WTC11 (cell line): ENCODE measurements around the gene LRRC4. TPM values are rescaled to one million over a fixed set of nuclear protein-coding genes. Genes with fewer than 3 reads are reported as not detected.
A peak's percentile ranks its signal among the peaks of the same experiment; 100 is the strongest.

Experiments used
- ATAC-seq: fragments of 200-7000 bp; cut with Tn5 transposase; 2 replicates; pipeline ENCODE4 v1.10.0; 2021; ENCODE audit warnings: mild to moderate bottlenecking, moderate library complexity
- CTCF ChIA-PET: fragments of 300-600 bp; sonication (Branson Sonifier 250); formaldehyde crosslinking; loops from one replicate; lab custom pipeline; 2021; ENCODE audit warnings: antibody characterized with exemption; lab: Charles Lee
- POLR2A ChIA-PET: fragments of 350-600 bp; sonication (Branson Sonifier 250); formaldehyde crosslinking; loops from one replicate; lab custom pipeline; 2021; ENCODE audit warnings: antibody characterized with exemption; lab: Charles Lee
- DNase-seq: peaks from one replicate; pipeline ENCODE4 v3.0.0; 2021; ENCODE audit warnings: low spot score
- H3K27ac Mint-ChIP-seq: 2 replicates; pipeline ENCODE4 v1.8.0; 2021; ENCODE audit warnings: mixed read lengths
- H3K27me3 Mint-ChIP-seq: 2 replicates; pipeline ENCODE4 v1.8.0; 2021; ENCODE audit warnings: low read depth, mild to moderate bottlenecking, moderate library complexity, mixed read lengths
- H3K36me3 Mint-ChIP-seq: 2 replicates; pipeline ENCODE4 v1.8.0; 2021; ENCODE audit warnings: mixed read lengths
- H3K4me1 Mint-ChIP-seq: 2 replicates; pipeline ENCODE4 v1.8.0; 2022; ENCODE audit warnings: mixed read lengths
- H3K4me3 Mint-ChIP-seq: 2 replicates; pipeline ENCODE4 v1.8.0; 2021; ENCODE audit warnings: mild to moderate bottlenecking, moderate library complexity, mixed read lengths
- H3K9me3 Mint-ChIP-seq: 2 replicates; pipeline ENCODE4 v1.8.0; 2021; ENCODE audit warnings: mixed read lengths
- CBFB ChIP-seq: sonication (generic); formaldehyde crosslinking; IDR thresholded peaks from 2 replicates; pipeline ENCODE4 v1.8.1; 2022; ENCODE audit warnings: mild to moderate bottlenecking, low read depth, missing genetic modification reagents
- HMGXB4 ChIP-seq: sonication (generic); formaldehyde crosslinking; IDR thresholded peaks from 2 replicates; pipeline ENCODE4 v1.8.1; 2023; ENCODE audit warnings: mild to moderate bottlenecking, moderate library complexity, missing genetic modification reagents
- OVOL2 ChIP-seq: fragments of 250-450 bp; sonication (Bioruptor Pico); IDR thresholded peaks from 2 replicates; pipeline ENCODE4 v1.9.0; 2021; ENCODE audit warnings: mild to moderate bottlenecking, borderline replicate concordance
- SMAD3 ChIP-seq: sonication (generic); formaldehyde crosslinking; IDR thresholded peaks from 2 replicates; pipeline ENCODE4 v1.8.0; 2022; ENCODE audit warnings: missing genetic modification reagents, mild to moderate bottlenecking, borderline replicate concordance
- ZNF138 ChIP-seq: sonication (generic); formaldehyde crosslinking; conservative IDR thresholded peaks from 2 replicates; pipeline ENCODE4 v1.8.1; 2022; ENCODE audit warnings: mild to moderate bottlenecking, moderate library complexity, missing genetic modification reagents
- ZNF671 ChIP-seq: fragments of 250-450 bp; sonication (Bioruptor Pico); IDR thresholded peaks from 2 replicates; pipeline ENCODE4 v1.8.0; 2021; ENCODE audit warnings: mild to moderate bottlenecking
- total RNA-seq: library from RNA; stranded (reverse); gene quantifications from 3 replicates; pipeline ENCODE4 v1.2.3, GENCODE V29; 2021
- TF ChIP-seq, protein P1 (sequence below): sonication (generic); formaldehyde crosslinking; IDR thresholded peaks from 2 replicates; pipeline ENCODE4 v1.8.1; 2022; ENCODE audit warnings: mild to moderate bottlenecking, moderate library complexity, missing genetic modification reagents
- TF ChIP-seq, protein P2 (sequence below): sonication (generic); formaldehyde crosslinking; IDR thresholded peaks from 2 replicates; pipeline ENCODE4 v1.8.0; 2022; ENCODE audit warnings: mild to moderate bottlenecking, missing genetic modification reagents
- TF ChIP-seq, protein P3 (sequence below): fragments of 250-450 bp; sonication (Bioruptor Pico); IDR thresholded peaks from 2 replicates; pipeline ENCODE4 v1.9.0; 2021; ENCODE audit warnings: mild to moderate bottlenecking, borderline replicate concordance
- TF ChIP-seq, protein P4 (sequence below): sonication (generic); formaldehyde crosslinking; IDR thresholded peaks from 2 replicates; pipeline ENCODE4 v1.8.1; 2023; ENCODE audit warnings: mild to moderate bottlenecking, missing genetic modification reagents, moderate library complexity
- TF ChIP-seq, protein P5 (sequence below): sonication (generic); formaldehyde crosslinking; IDR thresholded peaks from 2 replicates; pipeline ENCODE4 v1.8.0; 2022; ENCODE audit warnings: mild to moderate bottlenecking, missing genetic modification reagents
- TF ChIP-seq, protein P6 (sequence below): fragments of 250-450 bp; sonication (Bioruptor Pico); IDR thresholded peaks from 2 replicates; pipeline ENCODE4 v1.9.0; 2021; ENCODE audit warnings: mild to moderate bottlenecking

Gene LRRC4
- total RNA-seq, 1 experiment from 2014 or later = 14.9 TPM

- POLR2A ChIA-PET = no interaction called here
- no peak for DNase-seq
- no peak overlapping the region for H3K27ac Mint-ChIP-seq
- H3K36me3 Mint-ChIP-seq = peaks cover 11% of the 10 kb centered on the region
- peaks cover 75% of the 10 kb centered on the region for H3K4me1 Mint-ChIP-seq
- H3K27me3 Mint-ChIP-seq = peaks cover 6% of the 10 kb centered on the region
- H3K9me3 Mint-ChIP-seq = peaks cover 3% of the 10 kb centered on the region; the same call in 1 of the 2 replicates
- TF ChIP-seq CBFB (CRISPR knock-in tag) (no peak), ZNF671 (CRISPR knock-in tag) (no peak), HMGXB4 (CRISPR knock-in tag) (no peak), SMAD3 (no peak), ZNF138 (no peak), OVOL2 (CRISPR knock-in tag) (no peak)
- TF ChIP-seq, protein P1, sequence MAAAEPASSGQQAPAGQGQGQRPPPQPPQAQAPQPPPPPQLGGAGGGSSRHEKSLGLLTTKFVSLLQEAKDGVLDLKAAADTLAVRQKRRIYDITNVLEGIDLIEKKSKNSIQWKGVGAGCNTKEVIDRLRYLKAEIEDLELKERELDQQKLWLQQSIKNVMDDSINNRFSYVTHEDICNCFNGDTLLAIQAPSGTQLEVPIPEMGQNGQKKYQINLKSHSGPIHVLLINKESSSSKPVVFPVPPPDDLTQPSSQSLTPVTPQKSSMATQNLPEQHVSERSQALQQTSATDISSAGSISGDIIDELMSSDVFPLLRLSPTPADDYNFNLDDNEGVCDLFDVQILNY (CRISPR knock-in tag) = no peak
- TF ChIP-seq, protein P2, sequence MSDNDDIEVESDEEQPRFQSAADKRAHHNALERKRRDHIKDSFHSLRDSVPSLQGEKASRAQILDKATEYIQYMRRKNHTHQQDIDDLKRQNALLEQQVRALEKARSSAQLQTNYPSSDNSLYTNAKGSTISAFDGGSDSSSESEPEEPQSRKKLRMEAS = no peak
- TF ChIP-seq, protein P3, sequence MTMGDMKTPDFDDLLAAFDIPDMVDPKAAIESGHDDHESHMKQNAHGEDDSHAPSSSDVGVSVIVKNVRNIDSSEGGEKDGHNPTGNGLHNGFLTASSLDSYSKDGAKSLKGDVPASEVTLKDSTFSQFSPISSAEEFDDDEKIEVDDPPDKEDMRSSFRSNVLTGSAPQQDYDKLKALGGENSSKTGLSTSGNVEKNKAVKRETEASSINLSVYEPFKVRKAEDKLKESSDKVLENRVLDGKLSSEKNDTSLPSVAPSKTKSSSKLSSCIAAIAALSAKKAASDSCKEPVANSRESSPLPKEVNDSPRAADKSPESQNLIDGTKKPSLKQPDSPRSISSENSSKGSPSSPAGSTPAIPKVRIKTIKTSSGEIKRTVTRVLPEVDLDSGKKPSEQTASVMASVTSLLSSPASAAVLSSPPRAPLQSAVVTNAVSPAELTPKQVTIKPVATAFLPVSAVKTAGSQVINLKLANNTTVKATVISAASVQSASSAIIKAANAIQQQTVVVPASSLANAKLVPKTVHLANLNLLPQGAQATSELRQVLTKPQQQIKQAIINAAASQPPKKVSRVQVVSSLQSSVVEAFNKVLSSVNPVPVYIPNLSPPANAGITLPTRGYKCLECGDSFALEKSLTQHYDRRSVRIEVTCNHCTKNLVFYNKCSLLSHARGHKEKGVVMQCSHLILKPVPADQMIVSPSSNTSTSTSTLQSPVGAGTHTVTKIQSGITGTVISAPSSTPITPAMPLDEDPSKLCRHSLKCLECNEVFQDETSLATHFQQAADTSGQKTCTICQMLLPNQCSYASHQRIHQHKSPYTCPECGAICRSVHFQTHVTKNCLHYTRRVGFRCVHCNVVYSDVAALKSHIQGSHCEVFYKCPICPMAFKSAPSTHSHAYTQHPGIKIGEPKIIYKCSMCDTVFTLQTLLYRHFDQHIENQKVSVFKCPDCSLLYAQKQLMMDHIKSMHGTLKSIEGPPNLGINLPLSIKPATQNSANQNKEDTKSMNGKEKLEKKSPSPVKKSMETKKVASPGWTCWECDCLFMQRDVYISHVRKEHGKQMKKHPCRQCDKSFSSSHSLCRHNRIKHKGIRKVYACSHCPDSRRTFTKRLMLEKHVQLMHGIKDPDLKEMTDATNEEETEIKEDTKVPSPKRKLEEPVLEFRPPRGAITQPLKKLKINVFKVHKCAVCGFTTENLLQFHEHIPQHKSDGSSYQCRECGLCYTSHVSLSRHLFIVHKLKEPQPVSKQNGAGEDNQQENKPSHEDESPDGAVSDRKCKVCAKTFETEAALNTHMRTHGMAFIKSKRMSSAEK (CRISPR knock-in tag) = no peak
- TF ChIP-seq, protein P4, sequence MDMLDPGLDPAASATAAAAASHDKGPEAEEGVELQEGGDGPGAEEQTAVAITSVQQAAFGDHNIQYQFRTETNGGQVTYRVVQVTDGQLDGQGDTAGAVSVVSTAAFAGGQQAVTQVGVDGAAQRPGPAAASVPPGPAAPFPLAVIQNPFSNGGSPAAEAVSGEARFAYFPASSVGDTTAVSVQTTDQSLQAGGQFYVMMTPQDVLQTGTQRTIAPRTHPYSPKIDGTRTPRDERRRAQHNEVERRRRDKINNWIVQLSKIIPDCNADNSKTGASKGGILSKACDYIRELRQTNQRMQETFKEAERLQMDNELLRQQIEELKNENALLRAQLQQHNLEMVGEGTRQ = no peak
- CTCF ChIA-PET = interaction anchor here (1.2 kb wide), 1 partner anchor 10 kb away, joined by 5 read pairs; no protein-coding TSS in a partner anchor
- no peak for ATAC-seq
- H3K4me3 Mint-ChIP-seq = no peak overlapping the region
These were observed 7.1 kb downstream of the LRRC4 start for GRCh38 chr7:128024151-128024550.

GRCh38 chr7:128022631-128023532 lies 8.4 kb downstream of the LRRC4 start:
- H3K9me3 Mint-ChIP-seq = no peaks in the 10 kb centered on the region
- ChIA-PET CTCF (interaction anchor here (0.5 to 1.3 kb wide), 3 partner anchors 13 to 209 kb away, joined by 3 read pairs; no protein-coding TSS in a partner anchor), POLR2A (no interaction called here)
- H3K4me1 Mint-ChIP-seq = peaks cover 81% of the 10 kb centered on the region
- peak overlapping the region; percentile 2; the same call in 1 of the 2 replicates for H3K27ac Mint-ChIP-seq
- DNase-seq = no peak
- peak; percentile 9; the same call in 1 of the 2 replicates for ATAC-seq
- peaks cover 3% of the 10 kb centered on the region; the same call in 1 of the 2 replicates for H3K36me3 Mint-ChIP-seq
- H3K4me3 Mint-ChIP-seq = no peak overlapping the region
- TF ChIP-seq, protein P5, sequence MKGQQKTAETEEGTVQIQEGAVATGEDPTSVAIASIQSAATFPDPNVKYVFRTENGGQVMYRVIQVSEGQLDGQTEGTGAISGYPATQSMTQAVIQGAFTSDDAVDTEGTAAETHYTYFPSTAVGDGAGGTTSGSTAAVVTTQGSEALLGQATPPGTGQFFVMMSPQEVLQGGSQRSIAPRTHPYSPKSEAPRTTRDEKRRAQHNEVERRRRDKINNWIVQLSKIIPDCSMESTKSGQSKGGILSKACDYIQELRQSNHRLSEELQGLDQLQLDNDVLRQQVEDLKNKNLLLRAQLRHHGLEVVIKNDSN = no peak
- TF ChIP-seq, protein P6, sequence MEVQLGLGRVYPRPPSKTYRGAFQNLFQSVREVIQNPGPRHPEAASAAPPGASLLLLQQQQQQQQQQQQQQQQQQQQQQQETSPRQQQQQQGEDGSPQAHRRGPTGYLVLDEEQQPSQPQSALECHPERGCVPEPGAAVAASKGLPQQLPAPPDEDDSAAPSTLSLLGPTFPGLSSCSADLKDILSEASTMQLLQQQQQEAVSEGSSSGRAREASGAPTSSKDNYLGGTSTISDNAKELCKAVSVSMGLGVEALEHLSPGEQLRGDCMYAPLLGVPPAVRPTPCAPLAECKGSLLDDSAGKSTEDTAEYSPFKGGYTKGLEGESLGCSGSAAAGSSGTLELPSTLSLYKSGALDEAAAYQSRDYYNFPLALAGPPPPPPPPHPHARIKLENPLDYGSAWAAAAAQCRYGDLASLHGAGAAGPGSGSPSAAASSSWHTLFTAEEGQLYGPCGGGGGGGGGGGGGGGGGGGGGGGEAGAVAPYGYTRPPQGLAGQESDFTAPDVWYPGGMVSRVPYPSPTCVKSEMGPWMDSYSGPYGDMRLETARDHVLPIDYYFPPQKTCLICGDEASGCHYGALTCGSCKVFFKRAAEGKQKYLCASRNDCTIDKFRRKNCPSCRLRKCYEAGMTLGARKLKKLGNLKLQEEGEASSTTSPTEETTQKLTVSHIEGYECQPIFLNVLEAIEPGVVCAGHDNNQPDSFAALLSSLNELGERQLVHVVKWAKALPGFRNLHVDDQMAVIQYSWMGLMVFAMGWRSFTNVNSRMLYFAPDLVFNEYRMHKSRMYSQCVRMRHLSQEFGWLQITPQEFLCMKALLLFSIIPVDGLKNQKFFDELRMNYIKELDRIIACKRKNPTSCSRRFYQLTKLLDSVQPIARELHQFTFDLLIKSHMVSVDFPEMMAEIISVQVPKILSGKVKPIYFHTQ (CRISPR knock-in tag) = no peak
- H3K27me3 Mint-ChIP-seq = no peaks in the 10 kb centered on the region
